CD4-positive, alpha-beta T cell treated with Interleukin-17A for 4 hours (primary cell): ENCODE results near the gene PPIP5K1.
"Not testable (repeated sequence)": the region's sequence is repeated elsewhere in the genome, so short reads cannot be mapped to it uniquely, and the experiment has no call there.

Source experiments
- DNase-seq: peaks from one replicate; pipeline ENCODE4 v3.0.0-alpha.2; 2020; ENCODE audit warnings: mixed read lengths

PPIP5K1 gene

GRCh38 chr15:43544266-43544665 is 45.7 kb downstream of the PPIP5K1 start:
- DNase-seq: no peak

GRCh38 chr15:43541785-43542184 is 48.2 kb downstream of the PPIP5K1 start:
- no peak for DNase-seq

DNA sequence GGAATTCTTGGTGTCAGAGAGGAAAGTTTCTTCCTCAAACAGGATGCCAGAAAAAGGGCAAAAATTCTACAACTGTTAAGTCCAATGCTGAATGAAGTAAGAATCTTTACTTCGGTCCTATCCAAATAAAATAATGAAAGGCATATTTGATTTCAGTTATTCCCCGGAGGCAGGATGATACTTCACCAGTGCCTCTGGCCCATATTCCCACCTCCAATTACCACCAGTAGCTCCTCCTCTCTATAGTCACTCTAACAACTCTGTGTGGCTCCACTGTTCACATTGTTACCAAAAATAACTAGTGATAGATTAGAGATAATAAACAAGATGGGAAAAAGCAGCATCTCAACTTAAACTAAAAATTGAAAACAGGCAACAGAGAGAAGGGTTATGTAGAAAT is 51.9 kb downstream of the PPIP5K1 start:
- no peak for DNase-seq

GRCh38 chr15:43534897-43535296 is 55.1 kb downstream of the PPIP5K1 start:
- no peak for DNase-seq

DNA sequence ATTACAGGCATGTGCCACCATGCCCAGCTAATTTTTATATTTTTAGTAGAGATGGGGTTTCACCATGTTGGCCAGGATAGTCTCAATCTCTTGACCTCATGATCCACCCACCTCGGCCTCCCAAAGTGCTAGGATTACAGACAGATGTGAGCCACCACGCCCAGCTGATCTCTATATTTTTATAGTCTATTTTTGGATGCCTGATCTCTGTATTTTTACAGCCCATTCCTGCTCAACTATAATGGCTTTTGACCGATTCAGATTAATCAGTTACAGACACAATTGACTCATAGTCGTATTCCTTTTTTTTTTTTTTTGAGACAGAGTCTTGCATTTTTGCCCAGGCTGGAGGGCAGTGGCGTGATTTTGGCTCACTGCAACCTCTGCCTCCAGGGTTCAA is 57.2 kb downstream of the PPIP5K1 start:
- not testable (repeated sequence) for DNase-seq

DNA sequence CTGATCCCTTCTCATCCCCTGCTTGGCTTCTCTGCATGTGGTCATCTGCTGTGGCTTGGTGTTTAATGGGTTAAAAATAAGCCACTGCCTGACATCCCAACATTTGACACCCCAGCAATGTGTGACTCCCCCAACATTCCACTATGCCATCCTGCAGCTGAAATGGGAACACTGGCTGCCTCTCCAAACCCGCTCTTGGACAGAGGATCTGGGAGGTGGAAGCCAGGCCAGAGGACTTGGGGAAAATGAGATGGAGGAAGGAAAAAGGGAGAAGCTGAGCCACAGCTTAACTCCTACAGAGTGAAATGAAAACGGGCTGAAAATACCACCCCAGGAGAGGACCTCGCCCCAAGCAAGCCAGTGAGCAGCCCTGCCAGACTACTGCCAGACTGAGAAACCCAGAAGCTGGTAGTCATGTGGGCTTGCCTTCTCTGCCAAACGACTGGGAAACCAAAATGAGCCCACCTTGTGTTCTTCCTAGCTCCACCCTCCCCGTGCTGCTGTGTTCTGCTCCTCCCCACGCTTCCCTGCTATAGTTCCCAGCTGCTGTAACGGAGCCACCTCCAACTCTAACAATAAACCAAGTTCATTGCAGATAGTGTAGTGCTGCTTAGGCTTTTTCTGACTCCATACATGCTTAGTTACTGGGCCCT is 58.9 kb downstream of the PPIP5K1 start:
- DNase-seq: no peak

GRCh38 chr15:43529587-43530345 is 60.2 kb downstream of the PPIP5K1 start:
- no peak for DNase-seq

- no peak for DNase-seq
These were observed 60.9 kb downstream of the PPIP5K1 start for GRCh38 chr15:43529141-43529540.

DNA sequence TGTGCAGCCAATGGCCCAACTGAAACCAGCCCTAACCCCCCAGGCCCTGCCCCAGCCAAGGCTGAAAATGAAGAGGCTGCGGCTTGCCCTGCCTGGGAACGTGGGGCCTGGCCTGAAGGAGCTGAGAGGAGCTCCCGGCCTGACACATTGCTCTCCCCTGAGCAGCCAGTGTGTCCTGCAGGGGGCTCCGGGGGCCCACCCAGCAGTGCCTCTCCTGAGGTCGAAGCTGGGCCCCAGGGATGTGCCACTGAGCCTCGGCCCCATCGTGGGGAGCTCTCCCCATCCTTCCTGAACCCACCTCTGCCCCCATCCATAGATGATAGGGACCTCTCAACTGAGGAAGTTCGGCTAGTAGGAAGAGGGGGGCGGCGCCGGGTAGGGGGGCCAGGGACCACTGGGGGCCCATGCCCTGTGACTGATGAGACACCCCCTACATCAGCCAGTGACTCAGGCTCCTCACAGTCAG is 61.4 kb downstream of the PPIP5K1 start:
- no peak for DNase-seq

DNA sequence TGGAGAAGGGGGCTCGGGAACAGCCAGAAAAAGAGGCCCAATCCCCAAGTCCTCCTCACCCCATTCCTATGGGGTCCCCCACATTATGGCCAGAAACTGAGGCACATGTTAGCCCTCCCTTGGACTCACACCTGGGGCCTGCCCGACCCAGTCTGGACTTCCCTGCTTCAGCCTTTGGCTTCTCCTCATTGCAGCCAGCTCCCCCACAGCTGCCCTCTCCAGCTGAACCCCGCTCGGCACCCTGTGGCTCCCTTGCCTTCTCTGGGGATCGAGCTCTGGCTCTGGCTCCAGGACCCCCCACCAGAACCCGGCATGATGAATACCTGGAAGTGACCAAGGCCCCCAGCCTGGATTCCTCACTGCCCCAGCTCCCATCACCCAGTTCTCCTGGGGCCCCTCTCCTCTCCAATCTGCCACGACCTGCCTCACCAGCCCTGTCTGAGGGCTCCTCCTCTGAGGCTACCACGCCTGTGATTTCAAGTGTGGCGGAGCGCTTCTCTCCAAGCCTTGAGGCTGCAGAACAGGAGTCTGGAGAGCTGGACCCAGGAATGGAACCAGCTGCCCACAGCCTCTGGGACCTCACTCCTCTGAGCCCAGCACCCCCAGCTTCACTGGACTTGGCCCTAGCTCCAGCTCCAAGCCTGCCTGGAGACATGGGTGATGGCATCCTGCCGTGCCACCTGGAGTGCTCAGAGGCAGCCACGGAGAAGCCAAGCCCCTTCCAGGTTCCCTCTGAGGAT is 62.0 kb downstream of the PPIP5K1 start:
- no peak for DNase-seq

GRCh38 chr15:43527016-43527801 is 62.8 kb downstream of the PPIP5K1 start:
- no peak for DNase-seq

- DNase-seq: no peak
These were observed 63.6 kb downstream of the PPIP5K1 start for GRCh38 chr15:43526261-43526930.

DNA sequence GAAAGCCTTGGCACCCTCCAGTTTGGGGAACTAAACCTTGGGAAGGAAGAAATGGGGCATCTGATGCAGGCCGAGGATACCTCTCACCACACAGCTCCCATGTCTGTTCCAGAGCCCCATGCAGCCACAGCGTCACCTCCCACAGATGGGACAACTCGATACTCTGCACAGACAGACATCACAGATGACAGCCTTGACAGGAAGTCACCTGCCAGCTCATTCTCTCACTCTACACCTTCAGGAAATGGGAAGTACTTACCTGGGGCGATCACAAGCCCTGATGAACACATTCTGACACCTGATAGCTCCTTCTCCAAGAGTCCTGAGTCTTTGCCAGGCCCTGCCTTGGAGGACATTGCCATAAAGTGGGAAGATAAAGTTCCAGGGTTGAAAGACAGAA is 64.9 kb downstream of the PPIP5K1 start:
- no peak for DNase-seq

GRCh38 chr15:43524254-43524845 is 65.7 kb downstream of the PPIP5K1 start:
- no peak for DNase-seq

GRCh38 chr15:43523646-43524045 is 66.4 kb downstream of the PPIP5K1 start:
- DNase-seq: no peak

GRCh38 chr15:43522247-43522646 is 67.8 kb downstream of the PPIP5K1 start:
- DNase-seq: no peak

DNA sequence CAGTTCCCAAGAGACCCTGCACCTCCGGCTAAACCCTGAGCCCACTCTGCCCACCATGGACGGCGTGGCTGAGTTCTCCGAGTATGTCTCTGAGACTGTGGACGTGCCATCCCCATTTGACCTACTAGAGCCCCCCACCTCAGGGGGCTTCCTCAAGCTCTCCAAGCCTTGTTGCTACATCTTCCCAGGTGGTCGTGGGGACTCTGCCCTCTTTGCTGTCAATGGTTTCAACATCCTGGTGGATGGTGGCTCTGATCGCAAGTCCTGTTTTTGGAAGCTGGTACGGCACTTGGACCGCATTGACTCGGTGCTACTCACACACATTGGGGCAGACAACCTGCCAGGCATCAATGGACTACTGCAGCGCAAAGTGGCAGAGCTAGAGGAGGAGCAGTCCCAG is 68.6 kb downstream of the PPIP5K1 start:
- no peak for DNase-seq

DNA sequence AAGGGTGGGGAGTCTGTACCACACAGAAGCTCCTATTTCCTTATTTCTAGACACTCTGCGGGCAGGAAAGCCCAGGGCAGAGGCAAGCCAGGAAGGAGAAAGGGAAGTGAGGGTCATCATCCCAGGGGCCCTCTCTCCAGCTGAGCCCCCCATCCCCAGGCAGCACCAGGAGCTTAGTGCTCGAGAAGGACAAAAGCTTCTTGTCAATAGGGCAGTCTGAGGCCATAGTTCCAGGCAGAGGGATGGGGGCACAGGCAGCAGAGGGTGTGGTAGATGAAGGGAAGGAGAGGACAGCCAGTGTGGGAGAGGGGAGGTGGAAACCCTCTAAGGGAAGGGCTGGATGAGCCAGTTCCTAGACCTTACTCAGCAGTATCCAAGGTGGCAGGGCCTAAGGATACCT is 69.9 kb downstream of the PPIP5K1 start:
- no peak for DNase-seq

DNA sequence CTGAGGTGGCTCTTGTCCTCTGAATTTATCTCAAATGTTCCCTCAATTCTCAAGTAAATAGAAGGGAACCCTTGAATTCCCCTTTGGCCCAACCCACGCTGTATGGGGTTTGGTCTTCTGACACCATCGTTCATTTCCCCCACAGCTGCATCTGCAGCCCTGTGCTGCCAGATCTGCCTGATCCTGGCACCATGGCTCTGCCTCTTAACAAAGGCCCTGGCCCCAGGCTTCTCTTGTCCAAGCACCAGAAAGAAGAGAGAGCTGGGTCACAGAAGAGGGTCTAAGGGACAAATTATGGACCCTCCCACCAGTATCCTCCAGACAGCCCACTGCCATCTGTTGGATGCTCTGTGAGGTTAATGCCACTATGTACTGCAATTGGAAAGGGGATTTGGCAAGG is 70.8 kb downstream of the PPIP5K1 start:
- no peak for DNase-seq

DNA sequence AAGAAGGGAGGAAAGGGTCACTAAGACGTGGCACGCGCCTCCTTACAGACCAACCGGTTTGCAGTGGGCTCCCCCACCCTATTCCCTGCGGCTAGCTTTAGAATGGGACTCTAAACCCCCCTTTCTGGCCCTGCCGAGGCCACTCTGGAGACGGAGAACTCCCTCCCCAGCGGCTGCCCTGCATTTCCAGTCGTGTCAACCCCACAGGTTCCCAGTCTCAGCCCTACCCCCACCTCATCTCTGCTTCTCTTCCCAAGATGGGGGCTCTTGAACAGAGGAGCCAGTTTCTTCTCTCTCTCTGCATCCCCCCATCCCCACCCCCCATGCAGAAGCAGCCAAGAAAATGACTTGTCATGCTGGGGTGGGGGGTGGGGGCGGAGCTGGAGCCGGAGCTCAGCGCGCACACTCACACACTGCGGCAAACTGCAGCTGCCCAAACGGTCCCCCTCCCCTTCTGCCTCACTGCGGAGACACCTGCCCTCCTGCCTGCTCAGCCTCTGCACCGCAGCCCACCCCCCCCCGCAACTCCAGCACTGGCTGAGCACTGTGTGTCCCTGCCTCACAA is 71.7 kb downstream of the PPIP5K1 start:
- DNase-seq: peak; percentile 33

DNA sequence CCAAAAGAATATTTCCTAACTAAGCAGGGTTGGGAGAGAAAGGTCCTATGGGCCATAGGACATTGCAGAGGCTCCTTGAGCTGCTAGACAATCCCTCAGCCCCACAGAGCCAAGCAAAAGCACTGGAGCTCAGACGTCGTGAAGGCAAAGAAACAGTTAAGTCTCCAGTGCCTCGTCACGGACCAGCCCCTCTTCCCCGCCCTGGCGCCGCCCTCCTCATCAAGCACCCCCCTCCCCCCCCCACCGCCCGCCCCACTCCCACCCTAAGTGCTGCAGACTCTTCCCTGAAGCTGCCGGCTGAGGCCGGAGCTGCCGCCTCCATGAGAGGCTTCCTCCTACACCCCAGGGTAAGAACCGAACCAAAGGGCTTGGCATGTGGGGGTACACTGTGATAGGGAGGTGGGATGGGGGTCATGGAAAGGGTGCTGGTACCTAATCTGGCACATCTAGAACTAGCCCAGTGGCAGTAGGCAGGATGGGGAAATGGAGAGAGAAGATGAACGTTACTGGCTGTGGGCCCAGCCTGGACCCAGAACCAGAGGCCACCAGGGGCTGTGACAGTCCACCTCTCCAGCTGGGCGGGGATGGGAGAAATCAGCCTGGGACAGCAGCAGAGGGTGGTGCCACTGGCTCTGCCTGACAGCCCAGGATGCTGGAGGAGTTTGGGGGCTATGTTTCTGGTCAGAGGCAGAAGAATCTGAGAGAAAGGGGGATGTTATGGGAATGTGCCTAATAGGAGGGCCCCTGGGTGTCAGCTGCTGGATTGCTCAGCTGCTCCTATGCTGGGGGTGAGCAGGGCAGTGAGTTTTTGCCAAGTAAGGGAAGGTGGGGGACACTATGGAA is 72.4 kb downstream of the PPIP5K1 start, which contains the start of gene MAP1A:
Gene MAP1A, plus strand, starts transcription at position 255 of the 843 bp plus-strand sequence. CDS start 3,866 bp downstream, outside the sequence.
- DNase-seq: no peak
